Ureter (tissue), 1 donor: Measurements from ENCODE around the gene H1-8. TPM values are rescaled to one million over a fixed set of nuclear protein-coding genes. Genes with fewer than 3 reads are reported as not detected.
"Not testable (repeated sequence)": the region's sequence is repeated elsewhere in the genome, so short reads cannot be mapped to it uniquely, and the experiment has no call there.

ENCODE experiments used
- DNase-seq: peaks from one replicate; pipeline ENCODE4 v3.0.0-alpha.2; 2020; ENCODE audit warnings: low spot score
- total RNA-seq: library from RNA; stranded (reverse); gene quantifications from one replicate; pipeline ENCODE4 v1.2.4, GENCODE V29; 2023
- donor health status: DM: yes; HTN: yes; CAD: no.

The H1-8 gene
- total RNA-seq, 1 donor from 2014 or later = not detected

GRCh38 chr3:129515108-129515820 lies 27.7 kb upstream of the H1-8 start:
- DNase-seq = not testable (repeated sequence)

GRCh38 chr3:129515821-129516432 lies 27.0 kb upstream of the H1-8 start:
- DNase-seq = not testable (repeated sequence)

GRCh38 chr3:129517516-129517915 lies 25.5 kb upstream of the H1-8 start:
- DNase-seq = no peak

GRCh38 chr3:129518038-129518561 lies 24.9 kb upstream of the H1-8 start:
- DNase-seq = no peak

GRCh38 chr3:129518581-129518980 lies 24.4 kb upstream of the H1-8 start:
- DNase-seq = no peak

- no peak for DNase-seq
These were observed 23.5 kb upstream of the H1-8 start for GRCh38 chr3:129519449-129519848.

DNA sequence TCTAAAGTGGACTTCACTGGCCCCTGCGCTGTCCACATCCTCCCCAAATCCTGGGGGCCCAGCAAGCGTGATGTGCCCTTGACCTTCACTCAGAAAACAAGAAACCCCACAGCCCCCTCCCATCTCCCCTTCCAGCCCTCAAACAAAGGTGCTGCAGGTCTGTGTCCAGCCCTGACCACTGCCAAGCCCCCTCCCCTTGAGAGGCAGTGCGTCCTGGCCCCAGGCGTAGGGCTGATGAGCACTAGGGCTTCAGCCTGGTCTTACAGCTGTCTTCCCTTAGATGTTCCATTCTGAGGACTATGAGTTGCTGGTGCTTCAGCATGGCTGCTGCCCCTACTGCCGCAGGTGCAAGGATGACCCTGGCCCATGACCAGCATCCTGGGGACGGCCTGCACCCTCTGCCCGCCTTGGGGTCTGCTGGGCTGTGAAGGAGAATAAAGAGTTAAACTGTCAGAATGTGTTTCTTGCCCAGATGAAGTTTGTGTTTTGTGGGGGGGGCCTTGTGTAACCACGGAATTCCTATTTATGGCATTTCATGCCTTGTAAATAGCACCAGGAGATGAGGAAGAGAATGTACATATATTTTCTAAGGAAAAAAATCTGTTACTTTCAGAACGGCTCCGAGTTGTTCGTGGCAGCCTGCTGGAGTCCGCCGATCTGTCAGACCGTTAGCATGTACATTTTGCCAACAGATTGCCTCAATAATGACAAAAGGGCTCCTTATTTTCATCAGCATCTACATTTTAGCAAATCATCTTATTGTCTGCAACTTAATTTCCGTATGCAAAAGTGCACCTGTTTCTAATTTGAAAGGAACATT lies 22.9 kb upstream of the H1-8 start:
- DNase-seq = no peak

- DNase-seq = no peak
These were observed 22.0 kb upstream of the H1-8 start for GRCh38 chr3:129520960-129521359.

GRCh38 chr3:129521611-129522010 lies 21.4 kb upstream of the H1-8 start:
- no peak for DNase-seq

- no peak for DNase-seq
These were observed 20.0 kb upstream of the H1-8 start for GRCh38 chr3:129522953-129523352.

DNA sequence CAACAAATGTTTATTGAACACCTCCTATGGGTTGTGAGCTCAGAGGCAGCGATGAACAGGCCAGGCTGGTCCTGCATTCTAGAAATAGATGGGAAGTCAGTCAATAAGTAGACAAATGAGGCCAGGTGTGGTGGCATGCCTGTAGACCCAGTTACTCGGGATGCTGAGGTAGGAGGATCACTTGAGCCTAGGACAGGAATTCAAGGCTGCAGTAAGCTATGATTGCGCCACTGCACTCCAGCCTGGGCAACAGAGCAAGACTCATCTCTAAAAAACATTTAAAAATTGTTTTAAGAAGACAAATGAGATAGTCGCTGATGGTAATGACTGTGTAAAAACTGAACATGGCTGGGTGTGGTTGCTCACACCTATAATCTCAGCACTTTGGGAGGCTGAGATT lies 18.9 kb upstream of the H1-8 start:
- DNase-seq = no peak

- no peak for DNase-seq
These were observed 17.5 kb upstream of the H1-8 start for GRCh38 chr3:129525341-129525968.

DNA sequence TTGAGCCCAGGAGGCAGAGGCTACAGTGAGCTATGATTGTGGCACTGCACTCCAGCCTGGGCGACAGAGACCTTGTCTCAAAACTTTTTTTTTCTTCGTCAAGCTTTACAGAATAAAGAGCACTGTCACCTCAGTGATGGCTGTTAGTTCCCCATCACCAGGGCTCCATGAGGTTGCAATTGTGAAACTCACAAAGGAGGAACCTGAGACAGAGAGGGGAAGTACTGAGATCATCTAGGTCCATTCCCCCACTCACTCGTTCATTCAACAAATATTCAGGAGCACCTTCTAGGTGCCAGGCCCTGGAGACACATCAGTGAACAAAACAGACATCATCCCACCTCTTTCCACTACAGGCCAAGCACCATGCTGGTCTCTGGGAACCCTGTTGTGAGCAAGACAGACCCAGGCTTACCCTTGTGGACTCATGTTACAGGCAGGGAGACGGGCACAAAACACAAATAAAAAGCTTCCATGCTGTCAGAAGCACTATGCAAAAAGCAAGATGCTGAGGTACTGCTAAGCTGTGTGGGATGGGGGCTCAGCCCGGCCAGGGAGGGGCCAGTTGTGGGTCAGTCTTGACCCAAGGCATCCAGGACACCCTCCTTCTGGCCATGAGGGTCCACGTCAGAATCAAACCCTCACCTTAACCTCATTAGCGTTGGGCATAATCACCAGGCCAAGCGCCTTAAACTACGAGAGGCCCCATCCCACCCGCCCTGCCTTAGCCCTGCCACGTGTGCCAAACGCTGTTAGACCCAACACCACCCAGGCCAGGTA lies 16.7 kb upstream of the H1-8 start:
- DNase-seq = no peak

- no peak for DNase-seq
These were observed 15.7 kb upstream of the H1-8 start for GRCh38 chr3:129527262-129527661.

DNA sequence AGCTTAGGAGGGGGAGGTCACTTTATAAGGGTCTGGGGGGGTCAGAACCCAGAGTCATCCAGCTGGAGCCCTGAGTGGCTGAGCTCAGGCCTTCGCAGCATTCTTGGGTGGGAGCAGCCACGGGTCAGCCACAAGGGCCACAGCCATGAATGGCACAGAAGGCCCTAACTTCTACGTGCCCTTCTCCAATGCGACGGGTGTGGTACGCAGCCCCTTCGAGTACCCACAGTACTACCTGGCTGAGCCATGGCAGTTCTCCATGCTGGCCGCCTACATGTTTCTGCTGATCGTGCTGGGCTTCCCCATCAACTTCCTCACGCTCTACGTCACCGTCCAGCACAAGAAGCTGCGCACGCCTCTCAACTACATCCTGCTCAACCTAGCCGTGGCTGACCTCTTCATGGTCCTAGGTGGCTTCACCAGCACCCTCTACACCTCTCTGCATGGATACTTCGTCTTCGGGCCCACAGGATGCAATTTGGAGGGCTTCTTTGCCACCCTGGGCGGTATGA lies 14.3 kb upstream of the H1-8 start, which contains the start of gene RHO:
Gene RHO, plus strand, starts transcription at position 51 of the 512 bp plus-strand sequence. Its CDS starts 95 bp downstream, at position 146.
- DNase-seq = no peak

- DNase-seq = no peak
These were observed 13.4 kb upstream of the H1-8 start for GRCh38 chr3:129529436-129530210.

GRCh38 chr3:129530251-129530791 lies 12.7 kb upstream of the H1-8 start:
- DNase-seq = no peak

GRCh38 chr3:129530821-129531220 lies 12.2 kb upstream of the H1-8 start:
- DNase-seq = no peak

GRCh38 chr3:129531699-129532098 lies 11.3 kb upstream of the H1-8 start:
- no peak for DNase-seq

DNA sequence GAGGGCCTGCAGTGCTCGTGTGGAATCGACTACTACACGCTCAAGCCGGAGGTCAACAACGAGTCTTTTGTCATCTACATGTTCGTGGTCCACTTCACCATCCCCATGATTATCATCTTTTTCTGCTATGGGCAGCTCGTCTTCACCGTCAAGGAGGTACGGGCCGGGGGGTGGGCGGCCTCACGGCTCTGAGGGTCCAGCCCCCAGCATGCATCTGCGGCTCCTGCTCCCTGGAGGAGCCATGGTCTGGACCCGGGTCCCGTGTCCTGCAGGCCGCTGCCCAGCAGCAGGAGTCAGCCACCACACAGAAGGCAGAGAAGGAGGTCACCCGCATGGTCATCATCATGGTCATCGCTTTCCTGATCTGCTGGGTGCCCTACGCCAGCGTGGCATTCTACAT lies 10.7 kb upstream of the H1-8 start:
- DNase-seq = no peak
